ENCODE data around the gene ZRANB1. TPM values are rescaled to one million over a fixed set of nuclear protein-coding genes. Genes with fewer than 3 reads are reported as not detected.

The ZRANB1 gene
- polyA plus RNA-seq, 4 donors: 6.3 to 17.0 (median 8.2) TPM

DNA sequence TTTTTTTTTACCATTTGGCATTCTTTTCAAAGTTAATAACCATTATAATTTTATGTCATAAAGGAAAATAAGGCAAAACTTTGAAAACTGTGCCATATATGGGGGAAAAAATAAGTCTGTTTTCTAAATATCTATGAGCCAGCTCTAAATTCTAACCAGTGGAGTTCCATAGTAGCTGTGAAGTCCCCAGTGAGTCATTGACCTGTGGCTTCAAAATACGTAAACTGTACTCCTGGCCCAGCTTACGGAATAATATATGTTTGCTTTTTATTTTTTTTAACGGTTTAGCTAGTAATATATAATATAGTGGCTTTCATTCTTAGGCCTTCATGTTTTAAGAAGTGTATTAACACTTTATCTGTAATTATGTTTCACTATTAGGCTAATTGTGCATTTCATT lies 20.5 kb downstream of the ZRANB1 start:
- no peaks in the 10 kb centered on the region for H3K9me3 ChIP-seq (ENCODE audit: control insufficient read depth in 2 of 2, insufficient read depth in 1 of 2, low read depth in 1 of 2, low read length in 1 of 2)
- H3K4me3 ChIP-seq (ENCODE audit: low read depth in 1 of 3, low read length in 3 of 3): no peak overlapping the region
- H3K27me3 ChIP-seq (ENCODE audit: control insufficient read depth in 3 of 3, insufficient read depth in 3 of 3, low read length in 3 of 3): no peaks in the 10 kb centered on the region
- no peak for FAIRE-seq
- H3K4me1 ChIP-seq (ENCODE audit: control insufficient read depth in 3 of 3, insufficient read depth in 2 of 3, low read depth in 1 of 3, low read length in 2 of 3): no peaks in the 10 kb centered on the region
- no peak overlapping the region for H3K27ac ChIP-seq (ENCODE audit: low read depth in 1 of 3, low read length in 2 of 3)
- WGBS, 3 donors: 90 to 94% (median 92%) methylated on average over 3 of the region's 3 CpGs
- H3K36me3 ChIP-seq (ENCODE audit: control insufficient read depth in 3 of 3, insufficient read depth in 2 of 3, low read depth in 1 of 3, low read length in 3 of 3): peaks cover 0 to 6% (median 2%) of the 10 kb centered on the region in 3 donors
- DNase-seq: no peak

DNA sequence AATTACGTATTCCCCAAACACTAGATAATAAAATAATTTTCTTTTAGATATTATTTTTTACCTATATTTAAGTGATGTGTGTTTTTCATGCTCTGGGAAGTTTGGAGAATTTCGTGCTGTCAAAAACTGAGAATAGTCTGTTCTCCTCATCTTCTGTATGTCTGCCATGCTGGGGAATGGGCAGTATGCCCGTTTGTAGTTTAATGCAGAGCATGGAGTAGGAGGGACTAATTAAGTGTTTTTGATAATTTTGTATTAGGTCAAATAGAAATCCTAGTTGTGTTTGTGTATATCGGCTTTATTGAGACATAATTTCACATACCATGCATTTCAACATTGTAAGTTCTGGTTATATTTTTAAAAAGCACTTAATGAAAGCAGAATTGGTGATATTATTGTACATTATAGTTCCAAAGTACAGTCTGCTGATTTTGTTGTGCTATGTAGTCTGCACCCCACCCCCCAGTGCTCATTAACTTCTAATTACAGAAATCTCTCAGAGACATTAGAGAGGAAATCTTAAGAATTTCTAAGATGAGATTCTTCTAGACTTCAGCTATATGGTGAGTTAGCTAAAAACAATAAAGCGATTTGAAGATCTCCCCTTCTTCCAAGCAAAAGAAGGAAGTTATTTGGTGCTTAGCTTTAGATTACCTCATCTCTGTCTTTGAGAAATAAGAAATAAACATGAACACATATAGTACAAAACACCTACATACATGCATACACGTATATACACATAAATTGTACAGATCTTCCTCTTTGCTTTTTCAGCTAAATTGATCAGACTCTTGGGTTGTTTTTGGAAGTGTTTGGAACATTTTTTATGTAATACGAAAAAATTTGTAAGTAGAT lies 22.2 kb downstream of the ZRANB1 start:
- FAIRE-seq: peak; percentile 41
- Histone ChIP-seq H3K9me3 (ENCODE audit: control insufficient read depth in 2 of 2, insufficient read depth in 1 of 2, low read depth in 1 of 2, low read length in 1 of 2) (no peaks in the 10 kb centered on the region), H3K27me3 (ENCODE audit: control insufficient read depth in 3 of 3, insufficient read depth in 3 of 3, low read length in 3 of 3) (no peaks in the 10 kb centered on the region), H3K4me1 (ENCODE audit: control insufficient read depth in 3 of 3, insufficient read depth in 2 of 3, low read depth in 1 of 3, low read length in 2 of 3) (no peaks in the 10 kb centered on the region), H3K4me3 (ENCODE audit: low read depth in 1 of 3, low read length in 3 of 3) (no peak overlapping the region), H3K27ac (ENCODE audit: low read depth in 1 of 3, low read length in 2 of 3) (no peak overlapping the region), H3K36me3 (ENCODE audit: control insufficient read depth in 3 of 3, insufficient read depth in 2 of 3, low read depth in 1 of 3, low read length in 3 of 3) (peaks cover 0 to 15% (median 2%) of the 10 kb centered on the region in 3 donors)
- WGBS, 3 donors: 57 to 74% (median 63%) methylated on average over 7 of the region's 7 CpGs
- DNase-seq: no peak

DNA sequence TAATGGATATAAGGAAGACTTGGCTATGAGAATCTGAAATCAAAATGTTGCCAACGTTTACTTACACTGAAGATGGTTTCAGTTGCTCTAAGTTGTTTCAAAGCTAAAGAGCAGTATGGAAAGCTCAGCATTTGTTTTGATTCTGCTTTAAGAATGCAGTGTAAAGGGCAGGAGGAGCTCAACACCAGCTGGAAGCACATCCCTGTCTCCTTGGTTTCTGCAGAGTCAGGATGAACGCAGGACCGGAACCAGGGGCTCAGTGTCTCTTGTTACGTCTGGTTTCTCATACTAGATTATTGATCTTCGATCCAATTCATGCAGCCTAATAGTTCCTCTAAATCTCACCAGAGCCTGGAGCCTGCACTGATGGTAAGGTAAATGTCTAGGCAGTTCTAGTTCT lies 24.1 kb downstream of the ZRANB1 start:
- no peaks in the 10 kb centered on the region for H3K27me3 ChIP-seq (ENCODE audit: control insufficient read depth in 3 of 3, insufficient read depth in 3 of 3, low read length in 3 of 3)
- H3K36me3 ChIP-seq (ENCODE audit: control insufficient read depth in 3 of 3, insufficient read depth in 2 of 3, low read depth in 1 of 3, low read length in 3 of 3): peaks cover 0 to 21% (median 4%) of the 10 kb centered on the region in 3 donors
- H3K9me3 ChIP-seq (ENCODE audit: control insufficient read depth in 2 of 2, insufficient read depth in 1 of 2, low read depth in 1 of 2, low read length in 1 of 2): no peaks in the 10 kb centered on the region
- no peak overlapping the region for H3K4me3 ChIP-seq (ENCODE audit: low read depth in 1 of 3, low read length in 3 of 3)
- FAIRE-seq (no peak), DNase-seq (no peak)
- 70 to 92% (median 88%) methylated on average over 5 of the region's 5 CpGs for WGBS, 3 donors
- H3K4me1 ChIP-seq (ENCODE audit: control insufficient read depth in 3 of 3, insufficient read depth in 2 of 3, low read depth in 1 of 3, low read length in 2 of 3): peaks cover 0 to 3% (median 0%) of the 10 kb centered on the region in 3 donors
- H3K27ac ChIP-seq (ENCODE audit: low read depth in 1 of 3, low read length in 2 of 3): no peak overlapping the region

DNA sequence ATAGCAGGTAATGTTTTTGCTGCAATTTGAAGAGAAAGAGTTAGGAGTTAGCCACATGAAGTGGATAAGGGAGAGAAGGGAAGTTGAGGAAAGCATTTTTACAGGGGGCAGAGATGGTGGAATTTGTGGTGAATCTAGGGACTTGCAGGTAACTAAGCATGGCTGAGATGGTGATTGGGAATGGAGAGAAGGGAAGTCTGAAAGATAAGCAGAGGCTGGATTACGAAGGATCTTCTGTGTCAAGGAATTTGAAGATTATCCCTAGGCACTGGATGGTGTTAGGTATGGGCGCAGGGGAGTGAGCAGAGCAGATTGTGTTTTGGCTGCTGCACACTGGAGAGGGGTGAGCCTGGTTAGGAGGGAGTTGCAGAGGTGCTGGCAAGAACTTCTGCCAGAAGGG lies 25.3 kb downstream of the ZRANB1 start:
- no peaks in the 10 kb centered on the region for H3K9me3 ChIP-seq (ENCODE audit: control insufficient read depth in 2 of 2, insufficient read depth in 1 of 2, low read depth in 1 of 2, low read length in 1 of 2)
- H3K4me3 ChIP-seq (ENCODE audit: low read depth in 1 of 3, low read length in 3 of 3): no peak overlapping the region
- DNase-seq (no peak), FAIRE-seq (no peak)
- H3K36me3 ChIP-seq (ENCODE audit: control insufficient read depth in 3 of 3, insufficient read depth in 2 of 3, low read depth in 1 of 3, low read length in 3 of 3): peaks cover 0 to 19% (median 4%) of the 10 kb centered on the region in 3 donors
- WGBS, 3 donors: 95 to 100% (median 97%) methylated on average over 2 of the region's 2 CpGs
- H3K27me3 ChIP-seq (ENCODE audit: control insufficient read depth in 3 of 3, insufficient read depth in 3 of 3, low read length in 3 of 3): no peaks in the 10 kb centered on the region
- peaks cover 0 to 3% (median 0%) of the 10 kb centered on the region in 3 donors for H3K4me1 ChIP-seq (ENCODE audit: control insufficient read depth in 3 of 3, insufficient read depth in 2 of 3, low read depth in 1 of 3, low read length in 2 of 3)
- H3K27ac ChIP-seq (ENCODE audit: low read depth in 1 of 3, low read length in 2 of 3): no peak overlapping the region

DNA sequence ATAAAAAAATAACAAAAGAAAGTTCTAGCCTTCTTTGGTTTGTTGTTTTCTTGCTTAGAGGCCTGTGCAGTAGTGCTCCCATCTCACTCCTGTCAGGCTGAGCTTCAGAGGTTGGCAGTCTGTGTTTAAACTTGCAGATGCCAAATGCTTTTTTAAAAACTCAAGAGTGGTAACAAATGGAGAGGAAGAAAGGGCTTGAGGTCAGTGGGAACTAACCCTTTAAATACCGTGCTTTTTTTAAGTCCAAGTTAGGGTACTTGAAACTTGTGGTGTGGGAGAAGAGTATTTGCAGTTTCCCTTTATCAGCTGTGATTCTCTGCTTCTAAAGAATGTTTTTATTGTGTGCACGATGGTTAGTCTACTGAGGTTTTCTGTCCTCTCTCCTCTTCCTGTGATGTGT lies 29.4 kb downstream of the ZRANB1 start:
- no peak overlapping the region for H3K4me3 ChIP-seq (ENCODE audit: low read depth in 1 of 3, low read length in 3 of 3)
- DNase-seq: no peak
- 34 to 59% (median 39%) methylated on average over 2 of the region's 2 CpGs for WGBS, 3 donors
- H3K27me3 ChIP-seq (ENCODE audit: control insufficient read depth in 3 of 3, insufficient read depth in 3 of 3, low read length in 3 of 3): no peaks in the 10 kb centered on the region
- no peak for FAIRE-seq
- peaks cover 0 to 3% (median 0%) of the 10 kb centered on the region in 3 donors for H3K4me1 ChIP-seq (ENCODE audit: control insufficient read depth in 3 of 3, insufficient read depth in 2 of 3, low read depth in 1 of 3, low read length in 2 of 3)
- H3K36me3 ChIP-seq (ENCODE audit: control insufficient read depth in 3 of 3, insufficient read depth in 2 of 3, low read depth in 1 of 3, low read length in 3 of 3): peaks cover 0 to 39% (median 10%) of the 10 kb centered on the region in 3 donors
- H3K9me3 ChIP-seq (ENCODE audit: control insufficient read depth in 2 of 2, insufficient read depth in 1 of 2, low read depth in 1 of 2, low read length in 1 of 2): no peaks in the 10 kb centered on the region
- no peak overlapping the region for H3K27ac ChIP-seq (ENCODE audit: low read depth in 1 of 3, low read length in 2 of 3)

DNA sequence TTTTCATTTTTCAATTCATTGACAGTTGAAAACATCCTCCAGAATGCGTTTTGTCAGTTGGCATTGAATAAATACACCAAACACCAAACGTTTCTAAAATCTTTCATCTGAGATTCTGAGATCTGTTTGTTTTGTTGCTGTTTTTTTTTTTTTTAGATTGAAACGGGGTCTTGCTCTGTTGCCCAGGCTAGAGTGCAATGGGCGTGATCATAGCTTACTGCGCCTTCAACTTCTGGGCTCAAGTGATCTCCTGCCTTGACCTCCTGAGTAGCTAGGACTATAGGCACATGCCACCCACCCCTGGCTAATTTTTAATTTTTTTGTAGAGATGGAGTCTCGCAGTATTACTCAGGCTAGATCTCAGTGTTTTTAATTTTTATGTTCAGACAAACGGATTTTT lies 30.7 kb downstream of the ZRANB1 start:
- 85 to 89% (median 86%) methylated on average over 7 of the region's 7 CpGs for WGBS, 3 donors
- no peak for FAIRE-seq
- Histone ChIP-seq H3K9me3 (ENCODE audit: control insufficient read depth in 2 of 2, insufficient read depth in 1 of 2, low read depth in 1 of 2, low read length in 1 of 2) (no peaks in the 10 kb centered on the region), H3K4me3 (ENCODE audit: low read depth in 1 of 3, low read length in 3 of 3) (no peak overlapping the region), H3K36me3 (ENCODE audit: control insufficient read depth in 3 of 3, insufficient read depth in 2 of 3, low read depth in 1 of 3, low read length in 3 of 3) (peaks cover 0 to 42% (median 8%) of the 10 kb centered on the region in 3 donors), H3K4me1 (ENCODE audit: control insufficient read depth in 3 of 3, insufficient read depth in 2 of 3, low read depth in 1 of 3, low read length in 2 of 3) (peaks cover 0 to 3% (median 0%) of the 10 kb centered on the region in 3 donors), H3K27me3 (ENCODE audit: control insufficient read depth in 3 of 3, insufficient read depth in 3 of 3, low read length in 3 of 3) (no peaks in the 10 kb centered on the region), H3K27ac (ENCODE audit: low read depth in 1 of 3, low read length in 2 of 3) (no peak overlapping the region)
- no peak for DNase-seq

DNA sequence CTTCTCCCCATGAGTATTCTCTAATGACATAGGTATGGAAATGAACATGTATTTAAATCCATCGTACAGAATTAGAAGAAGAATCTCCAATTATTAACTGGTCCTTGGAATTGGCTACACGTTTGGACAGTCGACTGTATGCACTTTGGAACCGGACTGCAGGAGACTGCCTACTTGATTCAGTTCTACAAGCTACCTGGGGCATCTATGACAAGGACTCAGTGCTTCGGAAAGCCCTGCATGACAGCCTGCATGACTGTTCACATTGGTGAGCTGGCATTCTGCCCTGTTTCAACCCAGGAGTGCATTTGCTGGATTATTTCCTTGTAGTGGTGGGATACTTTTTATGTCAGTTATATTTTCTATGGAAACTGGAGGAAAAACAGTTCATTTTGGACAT lies 32.2 kb downstream of the ZRANB1 start:
- DNase-seq (no peak), FAIRE-seq (no peak)
- no peaks in the 10 kb centered on the region for H3K27me3 ChIP-seq (ENCODE audit: control insufficient read depth in 3 of 3, insufficient read depth in 3 of 3, low read length in 3 of 3)
- H3K4me1 ChIP-seq (ENCODE audit: control insufficient read depth in 3 of 3, insufficient read depth in 2 of 3, low read depth in 1 of 3, low read length in 2 of 3): peaks cover 0 to 3% (median 0%) of the 10 kb centered on the region in 3 donors
- no peak overlapping the region for H3K27ac ChIP-seq (ENCODE audit: low read depth in 1 of 3, low read length in 2 of 3)
- H3K9me3 ChIP-seq (ENCODE audit: control insufficient read depth in 2 of 2, insufficient read depth in 1 of 2, low read depth in 1 of 2, low read length in 1 of 2): no peaks in the 10 kb centered on the region
- H3K4me3 ChIP-seq (ENCODE audit: low read depth in 1 of 3, low read length in 3 of 3): no peak overlapping the region
- 77 to 89% (median 83%) methylated on average over 5 of the region's 5 CpGs for WGBS, 3 donors
- peaks cover 2 to 41% (median 8%) of the 10 kb centered on the region in 3 donors for H3K36me3 ChIP-seq (ENCODE audit: control insufficient read depth in 3 of 3, insufficient read depth in 2 of 3, low read depth in 1 of 3, low read length in 3 of 3)

DNA sequence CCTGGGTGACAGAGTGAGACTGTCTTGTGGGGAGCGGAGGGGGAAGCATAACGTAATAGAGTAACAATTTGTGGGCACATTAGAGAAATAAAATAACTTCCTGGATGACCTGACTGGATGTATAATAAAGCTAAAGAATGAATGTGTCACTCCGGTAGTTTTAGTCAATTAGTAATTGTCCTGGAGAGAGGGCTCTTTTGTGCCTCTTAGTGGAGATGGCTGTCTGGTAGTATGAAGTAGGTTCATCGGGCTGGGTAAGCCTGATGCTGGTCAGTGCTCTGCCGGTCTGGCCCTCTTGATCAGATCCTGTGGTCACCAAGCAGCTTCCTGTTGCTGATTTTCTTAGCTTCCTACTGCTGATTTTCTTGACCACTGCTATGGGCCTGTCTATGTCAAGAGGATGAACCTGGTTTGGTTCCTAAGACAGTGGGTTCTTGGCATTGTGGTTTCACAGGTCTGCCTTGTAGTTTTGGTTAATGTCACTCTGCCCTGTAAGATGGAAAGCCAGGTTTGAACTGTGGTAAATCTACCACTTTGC lies 34.1 kb downstream of the ZRANB1 start:
- Histone ChIP-seq H3K9me3 (ENCODE audit: control insufficient read depth in 2 of 2, insufficient read depth in 1 of 2, low read depth in 1 of 2, low read length in 1 of 2) (no peaks in the 10 kb centered on the region), H3K4me1 (ENCODE audit: control insufficient read depth in 3 of 3, insufficient read depth in 2 of 3, low read depth in 1 of 3, low read length in 2 of 3) (no peaks in the 10 kb centered on the region), H3K36me3 (ENCODE audit: control insufficient read depth in 3 of 3, insufficient read depth in 2 of 3, low read depth in 1 of 3, low read length in 3 of 3) (peaks cover 2 to 33% (median 7%) of the 10 kb centered on the region in 3 donors), H3K27ac (ENCODE audit: low read depth in 1 of 3, low read length in 2 of 3) (no peak overlapping the region), H3K27me3 (ENCODE audit: control insufficient read depth in 3 of 3, insufficient read depth in 3 of 3, low read length in 3 of 3) (no peaks in the 10 kb centered on the region), H3K4me3 (ENCODE audit: low read depth in 1 of 3, low read length in 3 of 3) (no peak overlapping the region)
- DNase-seq (no peak), FAIRE-seq (no peak)
- WGBS, 3 donors: 82 to 91% (median 83%) methylated on average over 5 of the region's 5 CpGs
